BLaER1 (cell line): ENCODE results near the gene DGKE.

Source experiments
- H3K27ac ChIP-seq: shearing (Covaris generic); formaldehyde crosslinking; 2 replicates; pipeline ENCODE4 v1.8.1; 2022
- H3K27me3 ChIP-seq: shearing (Covaris generic); formaldehyde crosslinking; 2 replicates; pipeline ENCODE4 v1.8.1; 2022
- H3K36me3 ChIP-seq: shearing (Covaris generic); formaldehyde crosslinking; 2 replicates; pipeline ENCODE4 v1.8.1; 2022
- H3K4me1 ChIP-seq: shearing (Covaris generic); formaldehyde crosslinking; 2 replicates; pipeline ENCODE4 v1.8.1; 2022
- H3K4me2 ChIP-seq: shearing (Covaris generic); formaldehyde crosslinking; 2 replicates; pipeline ENCODE4 v1.8.1; 2022
- H3K4me3 ChIP-seq: shearing (Covaris generic); formaldehyde crosslinking; 2 replicates; pipeline ENCODE4 v1.8.1; 2022
- H3K9ac ChIP-seq: shearing (Covaris generic); formaldehyde crosslinking; 2 replicates; pipeline ENCODE4 v1.8.1; 2022
- H3K9me3 ChIP-seq: shearing (Covaris generic); formaldehyde crosslinking; 2 replicates; pipeline ENCODE4 v1.8.1; 2022
- H4K20me1 ChIP-seq: shearing (Covaris generic); formaldehyde crosslinking; 2 replicates; pipeline ENCODE4 v1.8.1; 2022
- Cebpa-rat ChIP-seq: shearing (Covaris generic); IDR thresholded peaks from 2 replicates; pipeline ENCODE4 v1.8.1; 2022

The DGKE gene

GRCh38 chr17:56823848-56824247 lies 10.1 kb upstream of the DGKE start:
- Histone ChIP-seq H3K4me1 (peaks cover 16% of the 10 kb centered on the region; the same call in 1 of the 2 replicates), H4K20me1 (peaks cover 11% of the 10 kb centered on the region), H3K9ac (no peak overlapping the region), H3K27me3 (no peaks in the 10 kb centered on the region), H3K9me3 (no peaks in the 10 kb centered on the region), H3K4me3 (no peak overlapping the region), H3K27ac (no peak overlapping the region), H3K36me3 (peaks cover 20% of the 10 kb centered on the region), H3K4me2 (no peak overlapping the region)
- TF ChIP-seq Cebpa-rat = no peak

- Histone ChIP-seq H3K9ac (no peak overlapping the region), H4K20me1 (peaks cover 18% of the 10 kb centered on the region), H3K36me3 (peaks cover 26% of the 10 kb centered on the region), H3K4me2 (no peak overlapping the region), H3K4me3 (no peak overlapping the region), H3K27me3 (no peaks in the 10 kb centered on the region), H3K9me3 (no peaks in the 10 kb centered on the region), H3K4me1 (peaks cover 14% of the 10 kb centered on the region; the same call in 1 of the 2 replicates), H3K27ac (no peak overlapping the region)
- TF ChIP-seq Cebpa-rat = no peak
Observed at GRCh38 chr17:56824503-56824902, 9.4 kb upstream of the DGKE start.

- Histone ChIP-seq H4K20me1 (peaks cover 34% of the 10 kb centered on the region), H3K27ac (no peak overlapping the region), H3K27me3 (no peaks in the 10 kb centered on the region), H3K4me2 (no peak overlapping the region), H3K9me3 (no peaks in the 10 kb centered on the region), H3K9ac (no peak overlapping the region), H3K36me3 (peaks cover 41% of the 10 kb centered on the region), H3K4me3 (no peak overlapping the region), H3K4me1 (peaks cover 21% of the 10 kb centered on the region)
- TF ChIP-seq Cebpa-rat = no peak
Observed at GRCh38 chr17:56826611-56827414, 7.1 kb upstream of the DGKE start.

GRCh38 chr17:56830726-56831368 lies 3.1 kb upstream of the DGKE start:
- peaks cover 32% of the 10 kb centered on the region for H3K4me1 ChIP-seq
- H3K9ac ChIP-seq = no peak overlapping the region
- no peak overlapping the region for H3K4me3 ChIP-seq
- no peak for TF ChIP-seq Cebpa-rat
- H3K9me3 ChIP-seq = no peaks in the 10 kb centered on the region
- H3K4me2 ChIP-seq = peak overlapping the region; percentile 98
- peaks cover 41% of the 10 kb centered on the region for H3K36me3 ChIP-seq
- H4K20me1 ChIP-seq = peaks cover 59% of the 10 kb centered on the region
- no peaks in the 10 kb centered on the region for H3K27me3 ChIP-seq
- H3K27ac ChIP-seq = no peak overlapping the region

GRCh38 chr17:56831369-56832095 lies 2.4 kb upstream of the DGKE start:
- Histone ChIP-seq H3K9ac (peak overlapping the region; percentile 88; the same call in 1 of the 2 replicates), H3K4me3 (peak overlapping the region; percentile 97), H3K27me3 (no peaks in the 10 kb centered on the region), H3K9me3 (no peaks in the 10 kb centered on the region), H3K36me3 (peaks cover 41% of the 10 kb centered on the region), H3K4me2 (peak overlapping the region; percentile 98), H3K4me1 (peaks cover 38% of the 10 kb centered on the region), H4K20me1 (peaks cover 66% of the 10 kb centered on the region), H3K27ac (peak overlapping the region; percentile 90; the same call in 1 of the 2 replicates)
- TF ChIP-seq Cebpa-rat = no peak

- H3K27ac ChIP-seq = peak overlapping the region; percentile 90
Observed at GRCh38 chr17:56832446-56832845, 1.5 kb upstream of the DGKE start.

GRCh38 chr17:56833057-56833808 lies 718 bp upstream of the DGKE start:
- Histone ChIP-seq H3K27ac (peak overlapping the region; percentile 90), H3K36me3 (peaks cover 31% of the 10 kb centered on the region), H3K4me2 (peak overlapping the region; percentile 98), H3K27me3 (no peaks in the 10 kb centered on the region), H3K4me3 (peak overlapping the region; percentile 97), H3K4me1 (peaks cover 55% of the 10 kb centered on the region), H3K9me3 (no peaks in the 10 kb centered on the region), H3K9ac (peak overlapping the region; percentile 88), H4K20me1 (peaks cover 76% of the 10 kb centered on the region)
- no peak for TF ChIP-seq Cebpa-rat

More at GRCh38 chr17:56832446-56832845, 1.5 kb upstream of the DGKE start:
- H3K36me3 ChIP-seq = peaks cover 35% of the 10 kb centered on the region
- no peak for TF ChIP-seq Cebpa-rat
- peak overlapping the region; percentile 88 for H3K9ac ChIP-seq
- peaks cover 73% of the 10 kb centered on the region for H4K20me1 ChIP-seq
- H3K4me2 ChIP-seq = peak overlapping the region; percentile 98
- H3K9me3 ChIP-seq = no peaks in the 10 kb centered on the region
- peaks cover 48% of the 10 kb centered on the region for H3K4me1 ChIP-seq
- no peaks in the 10 kb centered on the region for H3K27me3 ChIP-seq
- peak overlapping the region; percentile 97 for H3K4me3 ChIP-seq

- Histone ChIP-seq H3K4me3 (peak overlapping the region; percentile 97), H3K36me3 (peaks cover 23% of the 10 kb centered on the region), H3K27me3 (no peaks in the 10 kb centered on the region), H3K4me2 (peak overlapping the region; percentile 87), H3K9me3 (no peaks in the 10 kb centered on the region), H3K9ac (peak overlapping the region; percentile 90), H3K27ac (peak overlapping the region; percentile 92), H4K20me1 (peaks cover 71% of the 10 kb centered on the region), H3K4me1 (peaks cover 60% of the 10 kb centered on the region)
- TF ChIP-seq Cebpa-rat = no peak
Observed at GRCh38 chr17:56834380-56835263, 671 bp downstream of the DGKE start.

GRCh38 chr17:56835264-56835585 lies 1.3 kb downstream of the DGKE start:
- no peaks in the 10 kb centered on the region for H3K27me3 ChIP-seq
- peaks cover 71% of the 10 kb centered on the region for H4K20me1 ChIP-seq
- no peak for TF ChIP-seq Cebpa-rat
- H3K9ac ChIP-seq = peak overlapping the region; percentile 90
- no peak overlapping the region for H3K27ac ChIP-seq
- peaks cover 60% of the 10 kb centered on the region for H3K4me1 ChIP-seq
- H3K9me3 ChIP-seq = no peaks in the 10 kb centered on the region
- H3K36me3 ChIP-seq = peaks cover 28% of the 10 kb centered on the region
- peak overlapping the region; percentile 97 for H3K4me3 ChIP-seq
- peak overlapping the region; percentile 87 for H3K4me2 ChIP-seq
